CD4-positive, alpha-beta T cell (primary cell): Measurements from ENCODE around the gene LIMK2. TPM values are rescaled to one million over a fixed set of nuclear protein-coding genes. Genes with fewer than 3 reads are reported as not detected.

ENCODE experiments used
- ATAC-seq: fragments of 200-7000 bp; cut with Tn5 transposase; one replicate; pipeline ENCODE4 v1.10.0; 2022; ENCODE audit warnings: mild to moderate bottlenecking; ENCODE audit not compliant: poor library complexity
- CTCF ChIA-PET: fragments of 350-600 bp; sonication (Branson Sonifier 250); formaldehyde crosslinking; loops from one replicate; lab custom pipeline; 2021; ENCODE audit warnings: antibody characterized with exemption, inconsistent platforms; lab: Charles Lee
- POLR2A ChIA-PET: fragments of 350-600 bp; sonication (Branson Sonifier 250); formaldehyde crosslinking; loops from one replicate; lab custom pipeline; 2021; ENCODE audit warnings: antibody characterized with exemption, inconsistent platforms; lab: Charles Lee
- DNase-seq, 14 experiments: peaks; one replicate each; pipeline ENCODE4 v3.0.0-alpha.2; 2013 to 2020; ENCODE audit warnings: mixed read lengths in 2 of 14
- H3K27ac ChIP-seq, 2 donors: one replicate each; pipeline versions ENCODE4 v1.5.1 to v1.7.0; 2013; ENCODE audit warnings: low read length in 2 of 2, low read depth in 1 of 2, mild to moderate bottlenecking in 1 of 2
- H3K27me3 ChIP-seq, 2 experiments: 1 replicate in 1 of 2; 2 replicates in 1 of 2; pipeline versions ENCODE4 v1.6.1 to v1.7.0; 2013; ENCODE audit warnings: low read length in 2 of 2, control low read depth in 1 of 2, mild to moderate bottlenecking in 1 of 2, moderate library complexity in 1 of 2; ENCODE audit not compliant: insufficient read depth in 2 of 2, control insufficient read depth in 1 of 2
- H3K36me3 ChIP-seq: one replicate; pipeline ENCODE4 v1.6.1; 2013; ENCODE audit warnings: low read length, control low read depth; ENCODE audit not compliant: insufficient read depth
- H3K4me1 ChIP-seq: one replicate; pipeline ENCODE4 v1.6.1; 2013; ENCODE audit warnings: low read length, control low read depth; ENCODE audit not compliant: insufficient read depth
- H3K4me3 ChIP-seq: one replicate; pipeline ENCODE4 v1.5.1; 2013; ENCODE audit warnings: mild to moderate bottlenecking, low read length, moderate library complexity
- H3K9me3 ChIP-seq, 2 experiments: 1 replicate in 1 of 2; 2 replicates in 1 of 2; pipeline versions ENCODE4 v1.6.1 to v1.7.0; 2013; ENCODE audit warnings: low read length in 2 of 2, mild to moderate bottlenecking in 2 of 2, control low read depth in 1 of 2, moderate library complexity in 1 of 2; ENCODE audit not compliant: control insufficient read depth in 1 of 2, insufficient read depth in 1 of 2
- H3K27ac Mint-ChIP-seq: one replicate; pipeline ENCODE4 v1.8.0; 2020; ENCODE audit warnings: mixed read lengths
- H3K27me3 Mint-ChIP-seq: one replicate; pipeline ENCODE4 v1.8.0; 2021; ENCODE audit warnings: mixed read lengths
- H3K36me3 Mint-ChIP-seq: one replicate; pipeline ENCODE4 v1.8.0; 2021; ENCODE audit warnings: low read depth, mixed read lengths
- H3K4me1 Mint-ChIP-seq: one replicate; pipeline ENCODE4 v1.8.0; 2021; ENCODE audit warnings: low read depth, mixed read lengths
- H3K4me3 Mint-ChIP-seq: one replicate; pipeline ENCODE4 v1.8.0; 2020; ENCODE audit warnings: mild to moderate bottlenecking, mixed read lengths
- H3K9me3 Mint-ChIP-seq: one replicate; pipeline ENCODE4 v1.8.0; 2020; ENCODE audit warnings: mixed read lengths
- intact Hi-C, 2 experiments: fragments of 100-400 bp; cut with DNase I in 1 of 2; cut with micrococcal nuclease in 1 of 2; formaldehyde crosslinking; loops; one replicate each; pipeline versions ENCODE4 v1.15.1 to v1.9.0; 2023 to 2025; cut with DNase I, micrococcal nuclease
- total RNA-seq, 174 experiments: library from RNA in 2 of 174; stranded (reverse) in 2 of 174; gene quantifications; one replicate each; pipeline ENCODE4 v1.2.3 and lab custom pipeline; 2021 to 2026
- TF ChIP-seq, protein P1 (sequence below): fragments of 200-600 bp; IDR thresholded peaks from one replicate; pipeline ENCODE4 v1.8.0; 2022; ENCODE audit warnings: antibody characterized with exemption, mild to moderate bottlenecking

Gene LIMK2
- total RNA-seq, 2 experiments from 2014 or later, result 13.1 to 14.6 TPM

DNA sequence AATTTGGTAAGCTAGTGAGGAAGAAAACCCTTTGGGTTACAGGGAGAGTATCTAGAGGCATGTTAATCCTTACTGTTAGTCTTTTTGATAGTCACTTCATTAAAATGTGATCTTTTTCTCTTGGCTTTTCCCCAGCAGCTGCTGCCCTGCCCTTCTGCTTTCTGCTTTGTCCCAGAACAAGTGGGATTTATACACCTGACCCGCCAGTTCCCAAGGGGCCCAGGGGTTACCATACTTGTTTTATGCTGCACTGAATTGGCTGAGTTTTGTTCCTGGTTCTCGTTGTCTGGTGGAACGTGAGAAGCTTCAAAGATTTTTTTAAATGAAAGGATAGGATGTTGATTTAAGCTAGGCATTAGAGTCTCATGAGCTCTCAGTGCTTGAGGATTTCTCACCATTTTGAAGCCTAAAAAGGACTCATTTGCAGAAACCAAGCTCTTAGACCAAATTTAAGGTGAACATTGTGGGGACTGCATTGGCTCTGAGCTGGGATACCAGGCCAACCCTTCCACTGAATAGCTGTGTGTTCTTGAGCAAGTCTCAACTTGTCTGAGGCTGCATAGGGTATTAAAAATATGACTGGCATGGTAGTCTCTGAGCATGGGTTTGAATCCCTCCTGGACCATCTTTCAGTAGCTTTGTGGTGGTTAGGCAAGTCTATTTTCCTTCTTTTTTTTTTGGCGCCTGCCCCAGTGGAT, 6.6 kb downstream of the LIMK2 start:
- Histone ChIP-seq H3K9me3 (no peaks in the 10 kb centered on the region), H3K4me1 (peaks cover 25% of the 10 kb centered on the region), H3K27me3 (no peaks in the 10 kb centered on the region), H3K36me3 (peaks cover 5% of the 10 kb centered on the region), H3K27ac (no peak overlapping the region), H3K4me3 (no peak overlapping the region)
- ATAC-seq (no peak), DNase-seq (no peak)
- ChIA-PET POLR2A (interaction anchor here (0.6 to 1.2 kb wide), 3 partner anchors 61 to 179 kb away, joined by 3 to 5 read pairs (median 4); no protein-coding TSS in a partner anchor), CTCF (interaction anchor here (0.8 to 1.5 kb wide), 4 partner anchors 11 to 266 kb away, joined by 3 read pairs; no protein-coding TSS in a partner anchor)
- H3K27me3 Mint-ChIP-seq, result no peaks in the 10 kb centered on the region
- peak overlapping the region; percentile 82 for H3K27ac Mint-ChIP-seq
- H3K36me3 Mint-ChIP-seq, result no peaks in the 10 kb centered on the region
- no peaks in the 10 kb centered on the region for H3K9me3 Mint-ChIP-seq
- peak overlapping the region; percentile 48 for H3K4me3 Mint-ChIP-seq
- TF ChIP-seq, protein P1, sequence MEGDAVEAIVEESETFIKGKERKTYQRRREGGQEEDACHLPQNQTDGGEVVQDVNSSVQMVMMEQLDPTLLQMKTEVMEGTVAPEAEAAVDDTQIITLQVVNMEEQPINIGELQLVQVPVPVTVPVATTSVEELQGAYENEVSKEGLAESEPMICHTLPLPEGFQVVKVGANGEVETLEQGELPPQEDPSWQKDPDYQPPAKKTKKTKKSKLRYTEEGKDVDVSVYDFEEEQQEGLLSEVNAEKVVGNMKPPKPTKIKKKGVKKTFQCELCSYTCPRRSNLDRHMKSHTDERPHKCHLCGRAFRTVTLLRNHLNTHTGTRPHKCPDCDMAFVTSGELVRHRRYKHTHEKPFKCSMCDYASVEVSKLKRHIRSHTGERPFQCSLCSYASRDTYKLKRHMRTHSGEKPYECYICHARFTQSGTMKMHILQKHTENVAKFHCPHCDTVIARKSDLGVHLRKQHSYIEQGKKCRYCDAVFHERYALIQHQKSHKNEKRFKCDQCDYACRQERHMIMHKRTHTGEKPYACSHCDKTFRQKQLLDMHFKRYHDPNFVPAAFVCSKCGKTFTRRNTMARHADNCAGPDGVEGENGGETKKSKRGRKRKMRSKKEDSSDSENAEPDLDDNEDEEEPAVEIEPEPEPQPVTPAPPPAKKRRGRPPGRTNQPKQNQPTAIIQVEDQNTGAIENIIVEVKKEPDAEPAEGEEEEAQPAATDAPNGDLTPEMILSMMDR, result no peak
- peaks cover 71% of the 10 kb centered on the region for H3K4me1 Mint-ChIP-seq
- intact Hi-C loops, result no loop called here

DNA sequence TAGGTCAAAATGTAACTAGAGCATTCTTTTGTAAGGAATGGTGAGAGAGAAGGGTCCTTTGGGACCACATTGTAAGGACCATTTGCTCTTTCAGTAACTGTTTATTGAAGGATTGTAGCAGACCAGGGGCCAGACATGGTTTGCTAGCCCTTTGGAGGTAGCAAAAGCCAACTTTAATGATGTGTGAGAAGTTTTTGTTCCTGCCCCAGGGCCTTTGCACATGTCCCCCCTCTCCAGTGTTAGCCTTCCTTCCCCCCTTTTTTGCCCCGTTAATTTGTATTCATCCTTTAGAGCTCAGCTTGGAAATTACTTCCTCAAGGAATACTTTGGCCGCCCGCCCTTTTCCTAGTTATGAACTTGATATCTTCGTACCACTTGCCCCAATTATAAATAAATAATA, 9.0 kb downstream of the LIMK2 start:
- ChIA-PET POLR2A (interaction anchor here (0.7 kb wide), 1 partner anchor 181 kb away, joined by 3 read pairs; no protein-coding TSS in a partner anchor), CTCF (no interaction called here)
- ATAC-seq (no peak), DNase-seq (no peak)
- H3K9me3 ChIP-seq, result no peaks in the 10 kb centered on the region
- Mint-ChIP-seq H3K27ac (no peak overlapping the region), H3K36me3 (peaks cover 11% of the 10 kb centered on the region), H3K9me3 (no peaks in the 10 kb centered on the region), H3K4me1 (peaks cover 67% of the 10 kb centered on the region), H3K27me3 (no peaks in the 10 kb centered on the region), H3K4me3 (no peak overlapping the region)
- no peaks in the 10 kb centered on the region for H3K27me3 ChIP-seq
- peaks cover 23% of the 10 kb centered on the region for H3K4me1 ChIP-seq
- TF ChIP-seq, protein P1, result no peak
- no peak overlapping the region for H3K27ac ChIP-seq
- intact Hi-C loops, result no loop called here
- H3K4me3 ChIP-seq, result no peak overlapping the region
- H3K36me3 ChIP-seq, result peaks cover 10% of the 10 kb centered on the region

DNA sequence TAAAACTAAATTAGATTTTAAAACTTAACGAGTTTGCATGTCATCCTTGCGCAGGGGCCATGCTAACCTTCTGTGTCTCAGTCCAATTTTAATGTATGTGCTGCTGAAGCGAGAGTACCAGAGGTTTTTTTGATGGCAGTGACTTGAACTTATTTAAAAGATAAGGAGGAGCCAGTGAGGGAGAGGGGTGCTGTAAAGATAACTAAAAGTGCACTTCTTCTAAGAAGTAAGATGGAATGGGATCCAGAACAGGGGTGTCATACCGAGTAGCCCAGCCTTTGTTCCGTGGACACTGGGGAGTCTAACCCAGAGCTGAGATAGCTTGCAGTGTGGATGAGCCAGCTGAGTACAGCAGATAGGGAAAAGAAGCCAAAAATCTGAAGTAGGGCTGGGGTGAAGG, 10.6 kb downstream of the LIMK2 start:
- no peaks in the 10 kb centered on the region for H3K9me3 ChIP-seq
- Mint-ChIP-seq H3K4me3 (no peak overlapping the region), H3K27ac (peak overlapping the region; percentile 80), H3K36me3 (peaks cover 20% of the 10 kb centered on the region), H3K9me3 (no peaks in the 10 kb centered on the region), H3K27me3 (no peaks in the 10 kb centered on the region), H3K4me1 (peaks cover 64% of the 10 kb centered on the region)
- H3K27me3 ChIP-seq, result no peaks in the 10 kb centered on the region
- peaks cover 20% of the 10 kb centered on the region for H3K4me1 ChIP-seq
- no peak for ATAC-seq
- intact Hi-C loops, result no loop called here
- DNase-seq, result no peak
- peak overlapping the region in 1 of 2 donors; percentile 6 for H3K27ac ChIP-seq
- TF ChIP-seq, protein P1, result no peak
- H3K36me3 ChIP-seq, result peaks cover 20% of the 10 kb centered on the region
- POLR2A ChIA-PET, result interaction anchor here (1.0 to 2.0 kb wide), 2 partner anchors 10 to 63 kb away, joined by 3 to 7 read pairs; partner anchors contain the start of gene RNF185
- H3K4me3 ChIP-seq, result no peak overlapping the region
- CTCF ChIA-PET, result interaction anchor here (4.8 kb wide), 1 partner anchor 10 kb away, joined by 21 read pairs; the partner anchor contains the start of gene LIMK2
